Measurements from ENCODE around the gene TOE1.

TOE1 gene

GRCh38 chr1:45326627-45327623, 13.0 kb upstream of the TOE1 start, which contains the start of gene HPDL:
Gene HPDL (plus strand): TSS chr1:45326895. CDS start chr1:45327149, 254 bp downstream.
- DNase-seq (ENCODE audit: low spot score): peak; percentile 68

- no peak for DNase-seq (ENCODE audit: low spot score)
These were observed 12.1 kb upstream of the TOE1 start for GRCh38 chr1:45327644-45328515.

GRCh38 chr1:45328680-45329079, 11.3 kb upstream of the TOE1 start:
- no peak for DNase-seq (ENCODE audit: low spot score)

GRCh38 chr1:45329445-45329844, 10.5 kb upstream of the TOE1 start:
- no peak for DNase-seq (ENCODE audit: low spot score)

- no peak for DNase-seq (ENCODE audit: low spot score)
These were observed 8.3 kb upstream of the TOE1 start for GRCh38 chr1:45331436-45332345.

GRCh38 chr1:45332346-45332720, 7.6 kb upstream of the TOE1 start:
- DNase-seq (ENCODE audit: low spot score): no peak

GRCh38 chr1:45334308-45335245, 5.4 kb upstream of the TOE1 start:
- peak; percentile 66 for DNase-seq (ENCODE audit: low spot score)

GRCh38 chr1:45335855-45336324, 4.1 kb upstream of the TOE1 start:
- no peak for DNase-seq (ENCODE audit: low spot score)

GRCh38 chr1:45337630-45338325, 2.2 kb upstream of the TOE1 start:
- no peak for DNase-seq (ENCODE audit: low spot score)

- no peak for DNase-seq (ENCODE audit: low spot score)
These were observed 971 bp downstream of the TOE1 start for GRCh38 chr1:45340816-45341466.

- no peak for DNase-seq (ENCODE audit: low spot score)
These were observed 4.5 kb downstream of the TOE1 start for GRCh38 chr1:45344499-45344898.

GRCh38 chr1:45345014-45345413, 5.0 kb downstream of the TOE1 start:
- DNase-seq (ENCODE audit: low spot score): no peak

- no peak for DNase-seq (ENCODE audit: low spot score)
These were observed 6.5 kb downstream of the TOE1 start for GRCh38 chr1:45346473-45346872.

- DNase-seq (ENCODE audit: low spot score): no peak
These were observed 8.1 kb downstream of the TOE1 start for GRCh38 chr1:45348020-45348419.

GRCh38 chr1:45348609-45348965, 8.6 kb downstream of the TOE1 start:
- no peak for DNase-seq (ENCODE audit: low spot score)

GRCh38 chr1:45348966-45349677, 9.2 kb downstream of the TOE1 start:
- DNase-seq (ENCODE audit: low spot score): peak; percentile 29

GRCh38 chr1:45351508-45351907, 11.5 kb downstream of the TOE1 start:
- DNase-seq (ENCODE audit: low spot score): no peak

GRCh38 chr1:45353685-45354084, 13.7 kb downstream of the TOE1 start:
- DNase-seq (ENCODE audit: low spot score): peak; percentile 50

GRCh38 chr1:45354838-45355237, 14.9 kb downstream of the TOE1 start:
- DNase-seq (ENCODE audit: low spot score): no peak
